Activated T-cell treated with anti-CD3 and anti-CD28 coated beads, Interleukin-2, amount 50 U/mL, for 1 hour (primary cell): ENCODE measurements around the gene PTPRK.

Experiments used
- DNase-seq: peaks from one replicate; pipeline ENCODE4 v3.0.0-alpha.2; 2020

The PTPRK gene

GRCh38 chr6:128168244-128168643, 352.2 kb downstream of the PTPRK start:
- no peak for DNase-seq

DNA sequence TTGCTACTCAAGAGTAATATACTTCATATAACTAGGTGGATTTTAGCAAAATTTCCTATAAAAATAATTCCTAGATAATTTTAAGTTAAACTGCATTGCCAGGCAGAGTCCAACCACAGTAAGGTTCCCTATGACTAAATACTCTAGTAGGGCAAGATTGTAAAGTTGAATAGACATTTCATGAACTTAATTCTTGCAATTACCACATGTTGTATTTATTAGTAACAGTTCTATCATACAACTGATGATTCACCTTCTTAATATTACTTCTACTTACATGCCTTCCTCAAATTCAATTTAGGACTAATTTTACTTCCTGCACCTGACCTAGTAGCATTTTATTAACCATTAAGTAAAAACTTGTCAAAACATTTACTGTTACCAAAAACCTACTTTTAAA, 352.8 kb downstream of the PTPRK start:
- DNase-seq: no peak

- DNase-seq: no peak
Observed at GRCh38 chr6:128164254-128164653, 356.1 kb downstream of the PTPRK start.

- no peak for DNase-seq
Observed at GRCh38 chr6:128162423-128162822, 358.0 kb downstream of the PTPRK start.

- DNase-seq: no peak
Observed at GRCh38 chr6:128161839-128162238, 358.6 kb downstream of the PTPRK start.

- no peak for DNase-seq
Observed at GRCh38 chr6:128161263-128161662, 359.1 kb downstream of the PTPRK start.

DNA sequence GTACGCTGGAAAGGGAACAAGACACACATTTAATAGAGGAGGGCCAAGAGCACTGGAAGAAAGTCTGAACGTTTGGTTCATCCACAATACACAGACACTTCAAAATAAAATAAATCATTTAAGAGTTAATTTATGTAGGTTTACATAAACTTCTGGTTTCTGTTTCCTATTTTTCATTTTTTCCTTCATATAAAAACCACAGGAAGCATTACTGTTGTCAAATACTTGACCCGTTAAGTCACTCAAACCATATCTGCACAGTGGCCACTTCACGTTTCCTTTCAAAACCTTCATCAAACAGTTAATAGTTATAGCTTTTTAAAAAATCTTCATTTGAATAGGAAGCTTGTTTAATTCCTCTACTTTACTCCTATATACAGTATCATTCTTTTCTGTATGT, 361.9 kb downstream of the PTPRK start:
- no peak for DNase-seq

DNA sequence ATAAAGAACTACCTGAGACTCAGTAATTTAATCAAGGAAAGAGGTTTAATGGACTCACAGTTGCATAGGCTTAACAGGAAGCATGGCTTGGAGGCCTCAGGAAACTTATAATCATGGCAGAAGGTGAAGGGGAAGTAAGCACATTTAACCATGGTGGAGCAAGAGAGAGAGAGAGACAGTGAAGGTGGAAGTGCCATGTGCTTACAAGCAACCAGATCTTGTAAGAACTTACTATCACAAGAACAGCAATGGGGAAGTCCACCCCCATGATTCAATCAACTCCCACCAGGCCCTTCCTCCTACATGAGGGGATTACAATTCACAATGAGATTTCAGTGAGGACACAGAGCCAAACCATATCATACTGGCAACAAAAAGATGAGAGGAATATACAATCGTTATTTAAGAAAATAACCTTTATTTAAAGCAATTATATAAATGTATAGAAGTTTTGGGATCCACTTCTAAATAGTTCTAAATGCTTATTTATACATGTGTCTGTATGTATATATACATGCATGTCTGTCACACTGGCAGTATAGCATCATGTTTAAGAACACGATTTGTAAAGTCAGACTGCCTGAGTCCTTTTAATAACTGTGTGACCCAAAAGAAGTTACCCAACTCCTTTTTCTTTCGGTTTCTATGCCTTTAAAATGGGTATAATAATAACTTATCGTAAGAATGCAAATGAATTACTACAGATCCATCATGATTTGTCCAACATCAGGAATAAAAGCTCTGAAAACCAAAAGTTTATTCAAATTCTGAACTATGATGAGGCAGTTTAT, 363.9 kb downstream of the PTPRK start:
- no peak for DNase-seq

GRCh38 chr6:128155826-128156225, 364.6 kb downstream of the PTPRK start:
- no peak for DNase-seq

- no peak for DNase-seq
Observed at GRCh38 chr6:128152551-128152950, 367.8 kb downstream of the PTPRK start.

- no peak for DNase-seq
Observed at GRCh38 chr6:128150376-128150775, 370.0 kb downstream of the PTPRK start.

GRCh38 chr6:128149796-128150195, 370.6 kb downstream of the PTPRK start:
- DNase-seq: no peak

DNA sequence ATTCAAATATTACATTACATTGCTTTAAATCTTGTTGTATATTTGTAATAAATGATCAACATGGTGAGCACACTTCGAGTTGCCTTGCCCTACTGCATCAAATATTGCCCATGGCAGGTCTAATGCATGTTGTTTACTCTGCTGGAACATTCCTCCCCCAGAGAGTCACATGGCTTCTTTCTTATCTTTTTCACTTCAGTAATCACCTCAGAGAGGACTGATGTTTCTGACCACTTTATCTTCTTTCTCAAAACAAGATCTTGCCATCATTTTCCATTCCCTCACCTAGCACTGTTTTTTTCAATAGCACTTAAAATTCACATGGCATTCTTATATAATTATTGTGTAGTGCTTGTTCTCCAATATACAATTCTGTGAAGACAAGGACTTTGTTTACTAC, 376.1 kb downstream of the PTPRK start:
- no peak for DNase-seq

DNA sequence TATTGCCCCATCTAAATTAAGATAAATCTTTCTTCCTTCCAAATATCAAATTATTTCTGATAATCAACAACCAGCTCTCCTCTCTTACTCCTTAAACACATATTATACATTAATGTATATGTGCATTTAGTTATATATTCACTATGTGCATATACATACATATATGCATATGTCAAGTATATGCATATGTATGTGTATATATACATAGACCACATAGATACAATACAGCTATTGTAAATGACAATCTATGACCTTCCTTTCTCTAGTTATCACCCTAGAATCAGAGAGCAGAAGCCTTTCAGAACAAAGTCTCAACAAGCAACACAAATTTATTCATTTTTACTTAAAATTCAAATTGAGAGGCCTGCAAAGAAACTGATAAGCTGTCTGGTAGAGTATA, 378.5 kb downstream of the PTPRK start:
- no peak for DNase-seq

GRCh38 chr6:128139519-128139918, 380.9 kb downstream of the PTPRK start:
- no peak for DNase-seq

- no peak for DNase-seq
Observed at GRCh38 chr6:128138694-128139093, 381.7 kb downstream of the PTPRK start.

DNA sequence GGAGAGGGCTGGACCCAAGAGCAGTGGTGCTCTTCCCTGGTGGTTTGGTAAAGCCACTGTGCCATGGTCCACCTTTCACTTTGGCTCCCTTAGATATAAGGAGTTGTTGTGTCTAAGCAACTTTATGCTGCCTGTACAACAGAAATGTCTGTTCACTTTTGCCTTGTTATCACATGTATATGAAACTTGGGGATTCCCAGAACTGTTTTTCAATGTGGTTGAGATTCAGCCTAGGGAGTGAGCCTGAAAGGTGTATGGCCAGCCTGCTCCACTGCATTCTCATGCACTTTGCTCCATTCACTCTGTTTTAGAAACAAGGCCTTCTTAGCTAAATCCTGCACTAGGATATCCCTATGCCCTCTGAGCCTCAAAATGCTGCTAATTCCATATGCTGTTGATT, 385.1 kb downstream of the PTPRK start:
- no peak for DNase-seq

GRCh38 chr6:128131566-128131965, 388.8 kb downstream of the PTPRK start:
- no peak for DNase-seq

- no peak for DNase-seq
Observed at GRCh38 chr6:128131036-128131435, 389.4 kb downstream of the PTPRK start.

DNA sequence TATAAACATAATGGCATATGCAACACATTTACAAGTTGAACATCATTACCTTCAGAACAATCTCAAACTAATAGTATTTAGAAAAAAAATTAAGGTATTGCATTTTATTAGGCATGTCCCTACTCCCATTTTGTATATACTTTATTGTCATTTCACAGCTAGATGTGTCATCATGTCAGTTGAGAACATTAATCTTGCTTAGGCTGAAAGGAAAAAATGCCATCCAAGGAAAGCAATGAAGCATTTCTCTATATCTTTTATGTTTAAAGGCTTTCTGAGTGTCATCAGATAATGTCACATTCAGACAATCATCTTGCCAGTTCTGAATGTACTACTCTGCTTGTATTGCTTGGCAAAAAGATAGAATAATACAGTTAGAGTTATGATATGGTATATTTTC, 390.7 kb downstream of the PTPRK start:
- DNase-seq: no peak

DNA sequence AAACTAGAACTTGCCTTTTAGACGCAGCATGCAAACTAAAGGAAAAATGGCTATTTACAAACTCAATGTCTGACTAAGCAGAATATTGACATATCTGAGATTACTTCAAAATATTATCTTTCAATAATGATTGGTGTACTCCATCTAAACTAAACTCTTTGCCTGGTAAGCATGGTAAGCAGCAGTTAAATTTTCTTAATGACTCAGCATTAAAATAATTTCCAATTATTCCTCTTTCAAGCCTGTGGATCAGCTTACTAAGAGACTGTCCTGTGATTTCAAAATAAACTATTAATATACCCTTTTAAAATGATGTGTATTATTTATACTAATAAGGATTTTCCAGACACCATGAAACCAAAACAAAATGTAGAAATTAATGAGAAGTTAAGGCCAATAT, 392.7 kb downstream of the PTPRK start:
- DNase-seq: no peak

GRCh38 chr6:128124713-128125112, 395.7 kb downstream of the PTPRK start:
- DNase-seq: no peak

- DNase-seq: no peak
Observed at GRCh38 chr6:128121610-128122009, 398.8 kb downstream of the PTPRK start.

DNA sequence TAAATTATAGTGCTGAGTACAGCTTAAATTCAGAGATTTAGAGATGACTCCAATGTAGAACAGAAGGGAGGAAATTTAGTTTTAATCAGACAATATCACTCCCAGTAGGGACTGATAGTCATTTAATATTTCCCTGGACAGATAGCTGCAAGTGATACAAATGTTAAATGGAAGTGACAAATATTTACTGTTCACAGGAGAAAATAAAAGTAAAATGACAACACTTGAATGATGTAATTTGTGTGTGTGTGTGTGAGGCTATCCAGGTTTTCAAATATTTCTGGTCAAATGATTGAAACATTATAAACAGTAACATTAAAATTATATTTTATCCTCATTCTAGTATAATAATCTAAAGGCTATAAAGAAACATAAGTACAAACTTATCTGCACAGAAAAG, 399.2 kb downstream of the PTPRK start:
- no peak for DNase-seq

GRCh38 chr6:128118401-128118800, 402.0 kb downstream of the PTPRK start:
- DNase-seq: no peak
